ENCODE results near the gene C1QA. TPM values are rescaled to one million over a fixed set of nuclear protein-coding genes. Genes with fewer than 3 reads are reported as not detected.

C1QA gene
- total and polyA plus RNA-seq, 2 of the 13 experiments (the other 11 are each of a cell fraction or from before 2014, with no cell fraction given): not detected

DNA sequence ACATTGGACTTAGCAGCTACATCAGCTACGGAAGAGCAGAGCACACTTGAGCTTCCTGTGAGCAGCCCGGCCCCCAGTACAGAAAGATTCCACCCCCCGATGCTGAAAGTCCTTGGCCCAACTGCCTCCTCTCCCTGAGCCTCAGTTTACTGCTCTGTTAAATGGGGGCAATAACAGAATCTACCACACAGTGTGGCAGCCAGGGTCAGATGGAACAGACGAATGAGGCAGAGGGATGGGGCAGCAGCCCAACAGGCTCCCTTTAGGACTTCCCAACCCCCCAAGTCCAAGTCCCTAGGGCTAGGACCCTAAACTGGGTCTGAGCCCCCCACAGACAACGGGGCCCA lies 22.9 kb upstream of the C1QA start:
- H3K36me3 ChIP-seq (replicated peaks in 1 of 2; ENCODE audit: control insufficient read depth in 1 of 2, insufficient read depth in 2 of 2, low read length in 2 of 2): no peaks in the 10 kb centered on the region
- H3K4me3 ChIP-seq (replicated peaks in 1 of 3; ENCODE audit: insufficient read depth in 1 of 3, low read depth in 2 of 3, low read length in 3 of 3): no peak overlapping the region
- WGBS (ENCODE audit: low lambda C conversion rate): no CpG with 5 or more reads among the region's 5 CpGs
- H3K79me2 ChIP-seq (ENCODE audit: insufficient read depth, low read length): no peaks in the 10 kb centered on the region
- TF ChIP-seq ZFP36L1 (CRISPR knock-in tag; IDR thresholded peaks at IDR 0.05) (no peak), RARA (CRISPR knock-in tag; IDR thresholded peaks at IDR 0.05) (no peak), CEBPB (IDR thresholded peaks at IDR 0.05; ENCODE audit: borderline replicate concordance, low read depth, low read length) (no peak), HDAC6 (IDR thresholded peaks at IDR 0.05; ENCODE audit: low read depth, low read length) (no peak), ZNF629 (CRISPR knock-in tag; conservative IDR thresholded peaks at IDR 0.05) (0 out of 2 replicates have a peak, but pooled peaks have one; percentile 9)
- TF ChIP-seq, protein P1, sequence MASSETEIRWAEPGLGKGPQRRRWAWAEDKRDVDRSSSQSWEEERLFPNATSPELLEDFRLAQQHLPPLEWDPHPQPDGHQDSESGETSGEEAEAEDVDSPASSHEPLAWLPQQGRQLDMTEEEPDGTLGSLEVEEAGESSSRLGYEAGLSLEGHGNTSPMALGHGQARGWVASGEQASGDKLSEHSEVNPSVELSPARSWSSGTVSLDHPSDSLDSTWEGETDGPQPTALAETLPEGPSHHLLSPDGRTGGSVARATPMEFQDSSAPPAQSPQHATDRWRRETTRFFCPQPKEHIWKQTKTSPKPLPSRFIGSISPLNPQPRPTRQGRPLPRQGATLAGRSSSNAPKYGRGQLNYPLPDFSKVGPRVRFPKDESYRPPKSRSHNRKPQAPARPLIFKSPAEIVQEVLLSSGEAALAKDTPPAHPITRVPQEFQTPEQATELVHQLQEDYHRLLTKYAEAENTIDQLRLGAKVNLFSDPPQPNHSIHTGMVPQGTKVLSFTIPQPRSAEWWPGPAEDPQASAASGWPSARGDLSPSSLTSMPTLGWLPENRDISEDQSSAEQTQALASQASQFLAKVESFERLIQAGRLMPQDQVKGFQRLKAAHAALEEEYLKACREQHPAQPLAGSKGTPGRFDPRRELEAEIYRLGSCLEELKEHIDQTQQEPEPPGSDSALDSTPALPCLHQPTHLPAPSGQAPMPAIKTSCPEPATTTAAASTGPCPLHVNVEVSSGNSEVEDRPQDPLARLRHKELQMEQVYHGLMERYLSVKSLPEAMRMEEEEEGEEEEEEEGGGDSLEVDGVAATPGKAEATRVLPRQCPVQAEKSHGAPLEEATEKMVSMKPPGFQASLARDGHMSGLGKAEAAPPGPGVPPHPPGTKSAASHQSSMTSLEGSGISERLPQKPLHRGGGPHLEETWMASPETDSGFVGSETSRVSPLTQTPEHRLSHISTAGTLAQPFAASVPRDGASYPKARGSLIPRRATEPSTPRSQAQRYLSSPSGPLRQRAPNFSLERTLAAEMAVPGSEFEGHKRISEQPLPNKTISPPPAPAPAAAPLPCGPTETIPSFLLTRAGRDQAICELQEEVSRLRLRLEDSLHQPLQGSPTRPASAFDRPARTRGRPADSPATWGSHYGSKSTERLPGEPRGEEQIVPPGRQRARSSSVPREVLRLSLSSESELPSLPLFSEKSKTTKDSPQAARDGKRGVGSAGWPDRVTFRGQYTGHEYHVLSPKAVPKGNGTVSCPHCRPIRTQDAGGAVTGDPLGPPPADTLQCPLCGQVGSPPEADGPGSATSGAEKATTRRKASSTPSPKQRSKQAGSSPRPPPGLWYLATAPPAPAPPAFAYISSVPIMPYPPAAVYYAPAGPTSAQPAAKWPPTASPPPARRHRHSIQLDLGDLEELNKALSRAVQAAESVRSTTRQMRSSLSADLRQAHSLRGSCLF (CRISPR knock-in tag; IDR thresholded peaks at IDR 0.05; ENCODE audit: borderline replicate concordance): no peak
- ChIA-PET POLR2A (no interaction called here), CTCF (ENCODE audit: low intra/inter-chr PET ratio, low total read pairs) (no interaction called here)
- H3K4me2 ChIP-seq (ENCODE audit: low read depth, low read length): no peak overlapping the region
- H3K27ac ChIP-seq (ENCODE audit: extremely low read length, insufficient read depth, low read length): no peak overlapping the region
- H3K9me3 ChIP-seq (ENCODE audit: low read length): no peaks in the 10 kb centered on the region
- no peak for ATAC-seq
- H3K27me3 ChIP-seq (ENCODE audit: control insufficient read depth in 1 of 2, insufficient read depth in 2 of 2, low read length in 2 of 2): peaks cover 5 to 22% of the 10 kb centered on the region in 2 experiments
- no peaks in the 10 kb centered on the region for H3K4me1 ChIP-seq (ENCODE audit: insufficient read depth, low read length)
- BruUV-seq (replicated peaks): no TSS peak
- no peak for DNase-seq (ENCODE audit: low spot score)
- no peak overlapping the region for H2AFZ ChIP-seq (ENCODE audit: low read length)
- peaks cover 5% of the 10 kb centered on the region; the same call in 1 of the 2 replicates for H4K20me1 ChIP-seq (ENCODE audit: insufficient read depth, low read length)
- no peak overlapping the region for H3K9ac ChIP-seq (ENCODE audit: insufficient read depth, low read depth, low read length)
- no peak for FAIRE-seq
- in situ Hi-C loops (cut with HindIII; ENCODE audit: extremely low pct_ligation_motif_present, low pct_unique_long_range_greater_than_20kb) (no loop called here), intact Hi-C loops (cut with micrococcal nuclease; ENCODE audit: unreplicated experiment) (no loop called here)

All from HepG2 (cell line).